ENCODE data around the gene DAZL. TPM values are rescaled to one million over a fixed set of nuclear protein-coding genes. Genes with fewer than 3 reads are reported as not detected.

Gene DAZL
- total RNA-seq, 2 experiments from 2014 or later, result 0.07 TPM; not detected in 1

DNA sequence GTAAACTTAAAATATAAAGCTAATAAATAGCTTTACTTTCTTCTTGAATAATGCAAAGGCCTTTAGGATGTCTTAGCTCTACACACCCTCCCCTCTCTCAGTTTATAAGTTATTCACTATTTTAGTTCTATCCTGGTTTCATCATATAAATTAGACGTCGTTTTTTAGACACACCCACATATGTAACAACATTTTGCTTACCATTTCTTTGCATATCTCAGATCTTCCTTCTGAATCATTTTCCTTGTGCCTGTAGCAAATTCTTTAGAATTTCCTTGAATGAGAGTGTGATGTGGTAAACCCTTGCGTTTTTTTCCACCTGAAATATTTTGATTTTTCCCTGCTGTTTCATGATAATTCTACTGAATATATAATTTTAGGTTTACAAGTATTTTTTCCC is 2.5 kb upstream of the DAZL start:
- no peak overlapping the region for H3K4me3 Mint-ChIP-seq
- peaks cover 10% of the 10 kb centered on the region for H3K27me3 Mint-ChIP-seq
- H3K27ac Mint-ChIP-seq, result no peak overlapping the region
- H3K9me3 Mint-ChIP-seq (ENCODE audit: low read depth), result no peaks in the 10 kb centered on the region
- DNase-seq (no peak), ATAC-seq (no peak)
- H3K4me1 Mint-ChIP-seq, result no peaks in the 10 kb centered on the region
- CTCF ChIA-PET, result no interaction called here
- H3K36me3 Mint-ChIP-seq, result peaks cover 2% of the 10 kb centered on the region

DNA sequence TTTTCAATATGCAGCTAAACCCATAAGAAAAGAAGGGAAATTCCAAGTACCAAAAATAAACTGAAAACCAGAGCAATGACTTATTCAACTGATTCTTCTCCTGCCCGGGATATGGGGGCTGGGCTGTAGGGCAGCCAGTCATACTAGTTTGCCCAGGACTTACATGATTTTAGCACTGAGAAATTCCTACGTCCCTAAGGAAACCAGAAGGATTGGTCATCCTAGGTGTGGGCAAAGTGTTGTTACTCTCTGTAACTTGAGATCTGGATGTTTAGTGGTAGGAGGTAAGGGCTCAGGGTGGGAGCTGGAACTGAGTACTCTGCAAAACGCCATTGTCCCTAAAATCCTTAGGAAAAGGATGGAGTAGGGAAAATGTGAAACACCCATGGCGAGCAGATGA is 1.2 kb upstream of the DAZL start:
- ATAC-seq (no peak), DNase-seq (no peak)
- Mint-ChIP-seq H3K9me3 (ENCODE audit: low read depth) (no peaks in the 10 kb centered on the region), H3K36me3 (peaks cover 2% of the 10 kb centered on the region), H3K27me3 (peaks cover 19% of the 10 kb centered on the region), H3K27ac (no peak overlapping the region), H3K4me3 (no peak overlapping the region), H3K4me1 (no peaks in the 10 kb centered on the region)
- CTCF ChIA-PET, result no interaction called here

DNA sequence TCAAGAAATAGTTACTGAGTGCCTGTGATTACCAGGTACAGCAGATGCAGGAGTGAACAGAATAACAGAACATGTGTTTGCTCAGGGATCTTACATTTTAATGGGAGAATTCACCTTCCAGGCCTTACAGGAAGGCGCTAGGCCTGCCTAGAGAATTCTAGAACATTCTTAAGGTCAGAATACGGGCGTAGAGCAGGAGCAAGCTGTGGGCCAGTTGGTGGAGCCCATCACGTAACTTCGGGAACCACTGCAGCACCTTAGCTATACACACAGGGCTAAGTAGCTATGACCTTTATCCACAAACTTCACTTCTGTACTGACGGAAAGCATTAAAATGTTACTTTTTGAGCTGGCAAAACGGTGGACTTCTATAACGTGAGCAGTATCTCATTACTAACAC is 743 bp upstream of the DAZL start:
- ATAC-seq (no peak), DNase-seq (no peak)
- H3K27me3 Mint-ChIP-seq, result peaks cover 19% of the 10 kb centered on the region
- no peaks in the 10 kb centered on the region for H3K9me3 Mint-ChIP-seq (ENCODE audit: low read depth)
- no peaks in the 10 kb centered on the region for H3K4me1 Mint-ChIP-seq
- CTCF ChIA-PET, result no interaction called here
- no peak overlapping the region for H3K4me3 Mint-ChIP-seq
- H3K36me3 Mint-ChIP-seq, result peaks cover 2% of the 10 kb centered on the region
- no peak overlapping the region for H3K27ac Mint-ChIP-seq

DNA sequence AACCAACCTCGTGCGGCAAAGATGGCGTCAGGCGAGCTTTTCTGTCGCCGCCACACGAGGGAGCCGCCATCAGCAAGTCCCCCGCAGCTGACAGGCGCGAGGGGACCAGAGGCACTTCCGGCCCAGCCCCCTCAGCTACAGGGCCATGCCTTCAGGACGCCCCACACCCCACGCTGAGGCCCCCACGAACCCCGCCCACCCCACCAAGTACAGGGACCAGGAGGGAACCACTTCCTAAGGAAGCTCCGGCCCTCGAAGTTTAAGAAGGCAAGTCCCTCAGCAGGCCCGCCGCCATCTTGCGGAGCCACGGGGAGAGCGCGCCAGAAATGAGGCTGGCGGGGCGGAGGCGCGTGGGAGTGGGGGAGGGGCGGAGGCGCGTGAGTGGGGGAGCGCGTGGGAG is 790 bp downstream of the DAZL start:
- Mint-ChIP-seq H3K27me3 (peaks cover 33% of the 10 kb centered on the region), H3K4me3 (no peak overlapping the region), H3K9me3 (ENCODE audit: low read depth) (no peaks in the 10 kb centered on the region), H3K4me1 (peaks cover 6% of the 10 kb centered on the region), H3K36me3 (peaks cover 2% of the 10 kb centered on the region), H3K27ac (no peak overlapping the region)
- no peak for DNase-seq
- no peak for ATAC-seq
- CTCF ChIA-PET, result no interaction called here

DNA sequence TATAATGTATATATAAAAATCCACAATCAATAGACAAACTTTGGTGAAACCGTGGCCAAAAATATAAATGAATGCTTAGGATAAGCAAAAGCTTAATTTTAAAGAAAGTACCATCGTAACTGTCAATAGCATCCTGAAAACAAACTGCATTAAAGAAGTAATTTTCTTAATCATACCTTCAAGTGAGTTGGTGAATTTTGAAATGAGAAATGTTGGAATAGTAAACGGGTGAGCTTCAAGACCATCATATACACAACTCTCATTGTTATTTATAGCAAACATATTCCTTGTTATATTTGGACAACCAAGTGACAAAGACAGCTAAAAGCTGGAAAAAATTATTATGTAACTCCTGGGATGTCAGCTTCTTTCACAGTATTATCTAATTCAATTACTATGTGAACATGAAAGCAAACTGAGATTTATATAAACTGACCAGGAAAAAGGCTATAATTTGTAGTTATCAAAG is 3.7 kb downstream of the DAZL start:
- no peak for DNase-seq
- H3K36me3 Mint-ChIP-seq, result peaks cover 2% of the 10 kb centered on the region
- H3K4me3 Mint-ChIP-seq, result no peak overlapping the region
- H3K4me1 Mint-ChIP-seq, result peaks cover 19% of the 10 kb centered on the region
- CTCF ChIA-PET, result interaction anchor here (0.7 to 2.7 kb wide), 11 partner anchors 9 to 638 kb away, joined by 3 to 15 read pairs (median 4); partner anchors contain the start of gene PLCL2
- H3K27me3 Mint-ChIP-seq, result peaks cover 55% of the 10 kb centered on the region
- H3K27ac Mint-ChIP-seq, result no peak overlapping the region
- no peaks in the 10 kb centered on the region for H3K9me3 Mint-ChIP-seq (ENCODE audit: low read depth)
- ATAC-seq, result no peak

DNA sequence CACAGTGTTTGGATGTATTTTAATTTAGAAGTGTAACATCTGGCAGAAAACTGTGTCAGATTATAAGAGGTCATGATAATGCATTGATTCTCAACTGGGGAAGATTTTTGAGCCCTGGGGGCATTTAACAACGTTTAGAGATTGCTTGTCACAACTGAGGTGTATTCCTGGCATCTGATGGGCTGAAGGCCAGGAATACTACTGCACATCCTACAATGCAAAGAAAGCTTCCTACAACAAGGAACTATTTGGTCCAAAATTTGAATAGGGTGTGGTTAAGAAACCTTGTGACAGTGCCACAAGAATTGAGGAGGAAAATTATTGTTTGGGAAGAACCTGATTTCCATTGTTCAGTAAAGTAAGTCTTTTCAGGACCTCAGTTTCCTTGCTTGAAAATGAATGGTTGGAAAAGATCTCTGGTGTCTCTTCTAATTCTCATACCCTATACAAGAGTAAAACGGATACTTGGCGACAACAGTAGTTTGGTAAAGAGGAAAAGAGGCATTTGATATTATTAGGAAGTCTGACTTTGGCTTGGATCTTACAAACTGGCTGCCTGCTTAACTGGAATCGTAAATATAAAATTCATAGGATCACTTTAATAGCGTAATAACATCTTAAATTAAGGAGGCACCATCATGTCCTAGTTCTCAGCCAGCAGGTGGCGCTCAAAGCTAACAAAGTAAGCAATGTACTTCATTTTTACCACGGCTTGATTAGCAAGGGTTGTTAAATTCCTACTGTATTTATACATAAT is 4.3 kb downstream of the DAZL start:
- CTCF ChIA-PET, result interaction anchor here (0.7 to 2.7 kb wide), 13 partner anchors 10 to 639 kb away, joined by 3 to 15 read pairs (median 4); partner anchors contain the start of gene PLCL2
- Mint-ChIP-seq H3K4me1 (peaks cover 25% of the 10 kb centered on the region), H3K27ac (no peak overlapping the region), H3K27me3 (peaks cover 61% of the 10 kb centered on the region), H3K4me3 (no peak overlapping the region), H3K9me3 (ENCODE audit: low read depth) (no peaks in the 10 kb centered on the region), H3K36me3 (peaks cover 2% of the 10 kb centered on the region)
- DNase-seq (peak; percentile 84), ATAC-seq (peak; percentile 64)

DNA sequence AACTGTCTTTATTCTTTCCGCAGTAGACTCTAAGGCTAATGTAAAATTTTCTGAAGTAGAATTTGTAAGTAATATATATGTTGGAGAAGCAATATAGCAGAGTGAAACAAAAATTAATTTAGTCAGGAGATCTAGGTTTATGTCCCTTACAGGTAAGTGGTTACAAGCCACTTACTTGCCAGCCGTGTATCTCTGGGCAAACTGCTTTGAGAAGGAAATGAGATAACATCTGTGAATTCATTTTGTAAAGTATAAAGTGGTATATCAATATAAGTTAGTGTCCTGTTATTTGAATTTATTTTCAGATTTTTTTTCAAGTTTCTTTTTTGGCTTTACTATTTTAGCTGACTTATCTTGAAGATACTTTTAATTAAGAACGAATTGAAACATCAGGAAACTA is 5.5 kb downstream of the DAZL start:
- Mint-ChIP-seq H3K27ac (no peak overlapping the region), H3K36me3 (peaks cover 2% of the 10 kb centered on the region), H3K27me3 (peaks cover 70% of the 10 kb centered on the region), H3K4me3 (no peak overlapping the region), H3K4me1 (peaks cover 28% of the 10 kb centered on the region), H3K9me3 (ENCODE audit: low read depth) (no peaks in the 10 kb centered on the region)
- no peak for DNase-seq
- CTCF ChIA-PET, result interaction anchor here (1.2 to 2.7 kb wide), 4 partner anchors 11 to 632 kb away, joined by 3 to 15 read pairs (median 8); no protein-coding TSS in a partner anchor
- ATAC-seq, result no peak

DNA sequence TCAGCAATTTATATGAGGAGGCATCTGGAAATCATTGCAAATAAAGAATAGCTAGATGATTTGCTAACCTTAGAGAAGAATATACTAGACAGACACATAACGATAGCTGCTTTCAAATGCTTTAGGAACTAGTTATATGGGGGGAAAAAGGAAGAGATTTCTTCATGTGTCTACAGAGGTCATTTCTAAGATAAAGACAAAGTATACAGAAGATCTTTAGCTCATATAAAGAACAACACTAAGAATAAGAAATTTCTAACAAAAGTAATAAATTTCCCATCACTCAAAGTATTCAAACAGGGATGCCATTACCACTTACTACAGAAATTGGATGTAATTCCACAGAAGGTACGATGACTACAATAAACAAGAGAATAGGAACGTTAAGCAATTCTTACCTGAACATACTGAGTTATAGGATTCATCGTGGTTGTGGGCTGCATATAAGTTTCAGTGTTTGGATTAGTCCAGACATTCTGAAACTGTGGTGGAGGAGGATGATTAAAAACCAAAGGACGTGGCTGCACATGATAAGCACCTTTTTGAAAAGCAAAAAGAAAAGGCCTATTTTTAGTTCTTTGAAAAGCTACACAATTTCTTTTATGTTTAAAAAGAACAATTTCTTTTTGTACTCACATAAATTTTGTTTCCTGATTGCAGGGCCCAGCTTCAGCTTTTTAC is 8.7 kb downstream of the DAZL start:
- no peaks in the 10 kb centered on the region for H3K36me3 Mint-ChIP-seq
- peaks cover 28% of the 10 kb centered on the region for H3K4me1 Mint-ChIP-seq
- H3K27ac Mint-ChIP-seq, result no peak overlapping the region
- ATAC-seq, result peak; percentile 87
- CTCF ChIA-PET, result interaction anchor here (0.6 to 1.5 kb wide), 7 partner anchors 9 to 632 kb away, joined by 3 to 10 read pairs (median 4); partner anchors contain the start of genes DPH3 and OXNAD1
- peaks cover 77% of the 10 kb centered on the region for H3K27me3 Mint-ChIP-seq
- no peaks in the 10 kb centered on the region for H3K9me3 Mint-ChIP-seq (ENCODE audit: low read depth)
- DNase-seq, result peak; percentile 65
- H3K4me3 Mint-ChIP-seq, result peak overlapping the region; percentile 2

DNA sequence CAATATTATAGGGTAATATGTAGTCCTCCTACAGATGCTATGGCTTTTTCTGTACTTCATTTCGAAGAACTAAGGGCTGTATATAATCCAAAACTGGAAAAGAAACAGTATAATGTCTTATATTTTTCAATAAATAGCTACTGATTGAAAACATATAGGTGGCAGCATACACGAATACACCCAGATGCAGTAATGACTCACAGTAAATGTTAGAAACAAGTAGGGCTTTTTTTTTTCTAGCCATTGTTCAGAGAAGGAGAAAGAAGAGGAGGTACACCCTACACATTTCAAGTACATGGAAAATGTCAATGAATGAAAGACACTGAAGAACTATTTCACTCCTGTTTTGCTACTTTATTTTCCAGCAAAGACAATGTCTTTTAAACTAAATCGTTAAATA is 9.4 kb downstream of the DAZL start:
- H3K27me3 Mint-ChIP-seq, result peaks cover 78% of the 10 kb centered on the region
- H3K36me3 Mint-ChIP-seq, result peaks cover 2% of the 10 kb centered on the region
- H3K9me3 Mint-ChIP-seq (ENCODE audit: low read depth), result no peaks in the 10 kb centered on the region
- H3K4me3 Mint-ChIP-seq, result no peak overlapping the region
- peaks cover 28% of the 10 kb centered on the region for H3K4me1 Mint-ChIP-seq
- ATAC-seq (no peak), DNase-seq (no peak)
- CTCF ChIA-PET, result interaction anchor here (0.6 to 1.5 kb wide), 2 partner anchors 8 to 328 kb away, joined by 3 to 7 read pairs; no protein-coding TSS in a partner anchor
- H3K27ac Mint-ChIP-seq, result no peak overlapping the region

DNA sequence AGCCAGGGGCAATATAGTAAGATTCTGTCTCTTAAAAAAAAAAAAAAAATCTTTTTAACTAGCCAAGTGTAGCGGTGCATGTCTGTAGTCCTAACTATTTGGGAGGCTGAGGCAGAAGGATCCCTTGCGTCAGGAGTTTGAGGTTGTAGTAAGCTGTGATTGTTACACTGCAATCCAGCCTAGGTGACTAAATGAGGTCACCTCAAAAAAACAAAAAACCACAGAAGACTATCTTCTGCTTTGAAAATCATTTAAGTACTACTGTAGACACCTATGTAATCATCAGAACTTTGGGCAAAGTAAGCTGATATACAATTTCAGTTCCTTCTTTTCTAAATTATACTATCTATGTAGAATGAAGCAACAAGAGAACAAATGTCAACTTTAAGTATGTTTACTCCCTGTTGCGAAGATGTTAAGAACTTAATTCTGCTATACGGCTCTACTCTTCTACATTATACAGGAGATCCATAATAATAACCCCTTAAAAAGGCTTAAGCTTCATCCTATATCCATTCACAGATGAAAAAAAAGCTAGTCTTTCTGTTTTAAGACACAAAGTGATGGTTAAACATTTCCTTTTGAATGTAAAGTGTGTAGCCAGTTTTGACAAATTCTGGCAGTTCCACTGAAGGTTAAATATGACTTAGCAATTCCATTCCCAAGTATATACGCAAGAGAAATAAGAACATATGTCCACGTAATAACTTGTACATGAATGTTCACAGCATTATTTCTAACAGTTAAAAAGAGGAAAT is 15.2 kb downstream of the DAZL start:
- ATAC-seq, result peak; percentile 53
- CTCF ChIA-PET, result interaction anchor here (1.2 kb wide), 1 partner anchor 20 kb away, joined by 3 read pairs; no protein-coding TSS in a partner anchor
- no peak for DNase-seq
- Mint-ChIP-seq H3K36me3 (peaks cover 2% of the 10 kb centered on the region), H3K4me3 (no peak overlapping the region), H3K27ac (no peak overlapping the region), H3K9me3 (ENCODE audit: low read depth) (no peaks in the 10 kb centered on the region), H3K27me3 (peaks cover 39% of the 10 kb centered on the region), H3K4me1 (peaks cover 11% of the 10 kb centered on the region)

DNA sequence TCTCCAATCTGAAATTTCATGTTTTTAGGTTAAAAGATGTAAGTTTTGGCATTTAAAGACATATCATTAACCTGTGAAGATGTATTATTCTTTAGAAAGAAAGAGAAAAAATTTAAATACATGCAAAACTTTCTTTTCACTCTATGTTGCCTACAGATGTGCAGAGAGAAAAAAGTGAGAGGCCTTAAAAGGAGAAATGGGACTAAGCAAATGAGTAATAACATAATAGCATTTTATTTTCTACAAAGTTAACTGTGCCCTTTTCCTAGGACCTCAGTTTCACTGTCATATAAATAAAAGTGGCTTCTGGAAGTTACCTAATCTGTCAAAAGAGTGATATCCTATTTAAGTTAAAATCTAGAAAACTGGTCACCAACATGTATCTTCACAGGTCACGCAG is 16.1 kb downstream of the DAZL start:
- Mint-ChIP-seq H3K36me3 (peaks cover 2% of the 10 kb centered on the region), H3K27me3 (peaks cover 33% of the 10 kb centered on the region), H3K4me3 (no peak overlapping the region), H3K4me1 (peaks cover 11% of the 10 kb centered on the region), H3K27ac (no peak overlapping the region), H3K9me3 (ENCODE audit: low read depth) (no peaks in the 10 kb centered on the region)
- DNase-seq, result no peak
- no peak for ATAC-seq
- CTCF ChIA-PET, result no interaction called here

DNA sequence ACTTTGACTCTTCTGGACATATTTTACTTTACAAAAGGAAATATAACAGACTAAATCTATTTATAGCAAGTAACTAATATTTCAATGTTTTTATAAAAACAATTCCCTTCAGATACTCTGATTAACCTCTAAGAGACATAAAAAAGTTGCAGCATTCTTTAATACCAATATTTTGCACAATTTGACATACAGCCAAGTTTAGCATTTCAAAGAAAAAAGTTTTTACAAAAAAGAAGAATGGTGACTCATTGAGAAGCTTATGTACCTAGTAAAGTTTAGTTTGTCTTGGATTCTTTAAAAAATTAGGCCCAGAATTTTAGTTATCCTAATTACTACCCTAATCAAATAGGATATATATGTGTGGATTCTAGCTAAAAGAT is 17.6 kb downstream of the DAZL start:
- H3K4me1 Mint-ChIP-seq, result peaks cover 11% of the 10 kb centered on the region
- no peak overlapping the region for H3K27ac Mint-ChIP-seq
- no peak for ATAC-seq
- DNase-seq, result no peak
- H3K36me3 Mint-ChIP-seq, result peaks cover 2% of the 10 kb centered on the region
- no peaks in the 10 kb centered on the region for H3K9me3 Mint-ChIP-seq (ENCODE audit: low read depth)
- CTCF ChIA-PET, result interaction anchor here (1.6 kb wide), 1 partner anchor 9 kb away, joined by 7 read pairs; no protein-coding TSS in a partner anchor
- no peak overlapping the region for H3K4me3 Mint-ChIP-seq
- peaks cover 24% of the 10 kb centered on the region for H3K27me3 Mint-ChIP-seq

DNA sequence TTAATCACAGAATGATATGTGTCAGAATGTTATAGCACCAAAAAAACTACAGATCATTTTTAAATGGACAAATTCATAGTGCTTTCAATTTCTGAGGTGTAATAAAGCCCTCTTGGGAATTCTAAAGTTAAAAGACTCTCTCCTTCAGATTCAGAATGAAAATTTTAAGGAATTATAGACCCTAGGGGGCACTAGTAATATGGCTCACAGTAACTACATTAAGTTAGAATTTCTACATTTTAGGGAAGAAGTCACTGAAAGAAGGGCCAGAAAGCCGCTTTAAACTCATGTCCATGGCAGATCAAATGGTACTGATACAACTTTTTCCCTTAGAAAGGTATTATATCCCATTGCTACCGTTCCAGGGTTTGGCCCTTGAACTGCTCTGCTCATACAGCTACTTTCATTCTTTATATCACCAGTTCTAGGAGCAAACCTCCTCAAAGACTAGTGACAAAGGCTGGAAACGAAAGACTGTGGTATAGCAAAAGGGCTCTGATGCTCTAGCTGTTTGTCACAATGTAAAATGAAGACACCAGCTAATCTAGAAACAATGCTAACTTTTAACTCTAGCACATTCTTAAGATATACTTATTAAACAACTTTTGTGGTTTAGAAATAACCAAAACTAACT is 18.1 kb downstream of the DAZL start:
- CTCF ChIA-PET, result interaction anchor here (0.6 to 1.6 kb wide), 2 partner anchors 9 to 396 kb away, joined by 5 to 7 read pairs; no protein-coding TSS in a partner anchor
- H3K36me3 Mint-ChIP-seq, result peaks cover 2% of the 10 kb centered on the region
- H3K4me3 Mint-ChIP-seq, result no peak overlapping the region
- H3K27me3 Mint-ChIP-seq, result peaks cover 21% of the 10 kb centered on the region
- no peaks in the 10 kb centered on the region for H3K9me3 Mint-ChIP-seq (ENCODE audit: low read depth)
- ATAC-seq, result no peak
- peaks cover 11% of the 10 kb centered on the region for H3K4me1 Mint-ChIP-seq
- DNase-seq, result no peak
- H3K27ac Mint-ChIP-seq, result no peak overlapping the region

All from activated CD8-positive, alpha-beta memory T cell treated with anti-CD3 and anti-CD28 coated beads, Interleukin-2, amount 10 ng/mL, durations not matched to agents 7 days and 5 days (primary cell).